HepG2 (cell line): Measurements from ENCODE around the gene RHEBL1. TPM values are rescaled to one million over a fixed set of nuclear protein-coding genes. Genes with fewer than 3 reads are reported as not detected.

Source experiments
- ETS1 ChIP-seq: sonication (generic); formaldehyde crosslinking; IDR thresholded peaks from 2 replicates; pipeline ENCODE4 v1.4.0; 2020; ENCODE audit warnings: missing genetic modification reagents
- FOXC1 ChIP-seq: sonication (generic); formaldehyde crosslinking; IDR thresholded peaks from 2 replicates; pipeline ENCODE4 v1.8.0; 2022; ENCODE audit warnings: mild to moderate bottlenecking, missing genetic modification reagents, borderline replicate concordance
- GTF3A ChIP-seq: sonication (generic); formaldehyde crosslinking; conservative IDR thresholded peaks from 2 replicates; pipeline ENCODE4 v1.4.0; 2020; ENCODE audit warnings: mild to moderate bottlenecking, missing genetic modification reagents
- HMG20A ChIP-seq: IDR thresholded peaks from 2 replicates; pipeline ENCODE4 v1.6.1; 2016; ENCODE audit warnings: borderline replicate concordance
- HNF1A ChIP-seq, 2 experiments: sonication (generic) in 1 of 2; formaldehyde crosslinking in 1 of 2; IDR thresholded peaks; 2 replicates each; pipeline versions ENCODE4 v1.4.0 to v1.6.1; 2016 to 2020; ENCODE audit warnings: borderline replicate concordance in 1 of 2, low read depth in 1 of 2, mild to moderate bottlenecking in 1 of 2, missing genetic modification reagents in 1 of 2
- HNRNPLL ChIP-seq: fragments of 200-400 bp; formaldehyde crosslinking; IDR thresholded peaks from 2 replicates; pipeline ENCODE4 v1.6.1; 2017; ENCODE audit warnings: mild to moderate bottlenecking, low read depth, low read length; ENCODE audit not compliant: poor library complexity, severe bottlenecking
- IKZF5 ChIP-seq: IDR thresholded peaks from 2 replicates; pipeline ENCODE4 v1.6.1; 2018; ENCODE audit warnings: missing genetic modification reagents, mild to moderate bottlenecking, missing compliant biosample characterization
- KAT8 ChIP-seq: IDR thresholded peaks from 2 replicates; pipeline ENCODE4 v1.6.1; 2016; ENCODE audit warnings: missing genetic modification reagents, missing compliant biosample characterization
- NAIF1 ChIP-seq: sonication (generic); formaldehyde crosslinking; IDR thresholded peaks from 2 replicates; pipeline ENCODE4 v1.5.0; 2020; ENCODE audit warnings: mild to moderate bottlenecking, missing genetic modification reagents, borderline replicate concordance
- NCOA1 ChIP-seq: sonication (generic); formaldehyde crosslinking; IDR thresholded peaks from 2 replicates; pipeline ENCODE4 v1.9.0; 2021; ENCODE audit warnings: missing genetic modification reagents
- NFRKB ChIP-seq: fragments of 450-650 bp; IDR thresholded peaks from 2 replicates; pipeline ENCODE4 v1.6.1; 2017
- SIX4 ChIP-seq: sonication (generic); formaldehyde crosslinking; IDR thresholded peaks from 2 replicates; pipeline ENCODE4 v1.4.0; 2020; ENCODE audit warnings: missing genetic modification reagents
- ZBTB1 ChIP-seq: sonication (generic); formaldehyde crosslinking; IDR thresholded peaks from 2 replicates; pipeline ENCODE4 v1.4.0; 2020; ENCODE audit warnings: missing genetic modification reagents, borderline replicate concordance
- ZIK1 ChIP-seq: sonication (generic); formaldehyde crosslinking; IDR thresholded peaks from 2 replicates; pipeline ENCODE4 v1.5.0; 2020; ENCODE audit warnings: mild to moderate bottlenecking, low read depth, missing genetic modification reagents, borderline replicate concordance
- ZMAT5 ChIP-seq: sonication (generic); formaldehyde crosslinking; IDR thresholded peaks from 2 replicates; pipeline ENCODE4 v1.5.0; 2020; ENCODE audit warnings: mild to moderate bottlenecking, low read depth, missing genetic modification reagents, borderline replicate concordance
- ZNF383 ChIP-seq: sonication (generic); formaldehyde crosslinking; IDR thresholded peaks from 2 replicates; pipeline ENCODE4 v1.4.0; 2020; ENCODE audit warnings: missing genetic modification reagents, mild to moderate bottlenecking, borderline replicate concordance
- ZNF800 ChIP-seq: sonication (generic); formaldehyde crosslinking; IDR thresholded peaks from 2 replicates; pipeline ENCODE4 v1.4.0; 2020; ENCODE audit warnings: missing genetic modification reagents
- ZNF883 ChIP-seq: sonication (generic); formaldehyde crosslinking; IDR thresholded peaks from 2 replicates; pipeline ENCODE4 v1.5.1; 2020; ENCODE audit warnings: mild to moderate bottlenecking, missing genetic modification reagents; ENCODE audit errors: not compliant biosample characterization
- ZSCAN9 ChIP-seq: IDR thresholded peaks from 2 replicates; pipeline ENCODE4 v1.6.1; 2016; ENCODE audit warnings: borderline replicate concordance
- polyA plus RNA-seq, 8 experiments: library from polyadenylated mRNA; depleted of rRNA in 3 of 8; stranded (reverse) in 7 of 8; unstranded in 1 of 8; fragments of >200 nt; fragmentation: Illumina TruSeq in 4 of 8; extraction: Trizol in 4 of 8; gene quantifications; 2 replicates each; pipeline versions ENCODE4 v1.2.1 to v1.2.3, GENCODE V29; 2011 to 2016; ENCODE audit warnings: low read depth in 4 of 8, missing spikeins in 1 of 8, mixed read lengths in 1 of 8; ENCODE audit not compliant: insufficient read depth in 1 of 8
- total RNA-seq, 5 experiments: library from RNA; depleted of rRNA; stranded (reverse); fragments of >200 nt; fragmentation: Illumina TruSeq; extraction: Trizol; gene quantifications; 2 replicates each; pipeline ENCODE4 v1.2.3, GENCODE V29; 2016; ENCODE audit warnings: low read depth in 1 of 5

Gene RHEBL1
- total and polyA plus RNA-seq, 2 of the 13 experiments (the other 11 are each of a cell fraction or from before 2014, with no cell fraction given) = 1.4 to 2.5 TPM

GRCh38 chr12:49110464-49111155 lies 40.8 kb upstream of the RHEBL1 start, which contains the start of gene LMBR1L (continued):
- no peak for TF ChIP-seq HNF1A (IDR thresholded peaks at IDR 0.05; ENCODE audit: low read depth)
- peak; percentile 33; the same call in 1 of the 2 replicates for TF ChIP-seq HNF1A (CRISPR knock-in tag; IDR thresholded peaks at IDR 0.05; ENCODE audit: borderline replicate concordance)
- TF ChIP-seq ZBTB1 (CRISPR knock-in tag) = no peak
- TF ChIP-seq FOXC1 (CRISPR knock-in tag) = no peak
- no peak for TF ChIP-seq GTF3A (CRISPR knock-in tag)
- TF ChIP-seq ZIK1 (CRISPR knock-in tag) = no peak
- no peak for TF ChIP-seq HMG20A (CRISPR knock-in tag)
- no peak for TF ChIP-seq NAIF1 (CRISPR knock-in tag)
- TF ChIP-seq KAT8 (CRISPR knock-in tag) = peak; percentile 80
- TF ChIP-seq ZNF883 = peak; percentile 78
- no peak for TF ChIP-seq NFRKB
- peak; percentile 46 for TF ChIP-seq HNRNPLL
- no peak for TF ChIP-seq ZMAT5
- 0 out of 2 replicates have a peak, but pooled peaks have one; percentile 73 for TF ChIP-seq ETS1 (CRISPR knock-in tag)
- TF ChIP-seq IKZF5 (CRISPR knock-in tag) = 0 out of 2 replicates have a peak, but pooled peaks have one; percentile 19
- TF ChIP-seq ZSCAN9 (CRISPR knock-in tag) = no peak
- TF ChIP-seq NCOA1 (CRISPR knock-in tag) = no peak
- no peak for TF ChIP-seq ZNF383
- no peak for TF ChIP-seq ZNF800 (CRISPR knock-in tag)
- TF ChIP-seq SIX4 = peak; percentile 67
